Endothelial cell of umbilical vein (primary cell): ENCODE measurements around the gene UNC5C. TPM values are rescaled to one million over a fixed set of nuclear protein-coding genes. Genes with fewer than 3 reads are reported as not detected.
A peak's percentile ranks its signal among the peaks of the same experiment; 100 is the strongest.

Source experiments
- BruUV-seq: library from RNA; stranded (reverse); fragments of 400-500 nt; replicated peaks from 2 replicates; lab custom pipeline; 2021; lab: Mats Ljungman, UMichigan
- CTCF ChIA-PET: fragments of 300-600, 350-600 bp; sonication (Branson Sonifier 250); formaldehyde crosslinking; loops from one replicate; lab custom pipeline; 2021; ENCODE audit warnings: antibody characterized with exemption, inconsistent platforms; lab: Charles Lee
- POLR2A ChIA-PET: fragments of 300-600, 350-600 bp; sonication (Branson Sonifier 250); formaldehyde crosslinking; loops from one replicate; lab custom pipeline; 2021; ENCODE audit warnings: antibody characterized with exemption, inconsistent platforms; lab: Charles Lee
- DNase-seq: peaks from one replicate; pipeline ENCODE4 v3.0.0-alpha.2; 2011; ENCODE audit warnings: low read depth, low spot score
- FAIRE-seq: peaks from 2 replicates; lab custom pipeline; 2011; peaks lifted over from hg19 to GRCh38; lab: Jason Lieb, UNC
- H2AFZ ChIP-seq: 2 replicates; pipeline ENCODE4 v1.6.0; 2012; ENCODE audit warnings: low read depth, low read length, control low read depth, inconsistent platforms
- H3K27ac ChIP-seq: 2 replicates; pipeline ENCODE4 v1.5.1; 2011; ENCODE audit warnings: low read depth, mild to moderate bottlenecking, control low read depth, low read length, moderate library complexity; ENCODE audit not compliant: insufficient read depth
- H3K27me3 ChIP-seq, 2 experiments: 2 replicates each; pipeline versions ENCODE4 v1.6.0 to v1.6.1; 2011; ENCODE audit warnings: low read length in 2 of 2, mixed read lengths in 1 of 2; ENCODE audit not compliant: control insufficient read depth in 2 of 2, insufficient read depth in 2 of 2
- H3K36me3 ChIP-seq, 2 experiments: 2 replicates in 1 of 2; 3 replicates in 1 of 2; pipeline ENCODE4 v1.5.1; 2011; ENCODE audit warnings: low read length in 2 of 2, mild to moderate bottlenecking in 1 of 2, moderate library complexity in 1 of 2; ENCODE audit not compliant: control insufficient read depth in 2 of 2, insufficient read depth in 2 of 2; ENCODE audit errors: extremely low read depth in 1 of 2
- H3K4me1 ChIP-seq: 3 replicates; pipeline ENCODE4 v1.5.1; 2011; ENCODE audit warnings: mild to moderate bottlenecking, low read length; ENCODE audit not compliant: control insufficient read depth, insufficient read depth; ENCODE audit errors: extremely low read depth
- H3K4me2 ChIP-seq: 2 replicates; pipeline ENCODE4 v1.6.1; 2011; ENCODE audit warnings: low read length, control low read depth, mixed read lengths; ENCODE audit not compliant: insufficient read depth
- H3K4me3 ChIP-seq, 3 experiments: fragments of 200-600 bp in 1 of 3; sonication (generic), shearing (Covaris generic) in 1 of 3; replicated peaks in 1 of 3; 2 replicates each; pipeline ENCODE4 v1.5.1; 2011 to 2016; ENCODE audit warnings: control low read depth in 3 of 3, low read length in 3 of 3, mild to moderate bottlenecking in 2 of 3, inconsistent platforms in 1 of 3, low read depth in 1 of 3, moderate library complexity in 1 of 3; ENCODE audit not compliant: insufficient read depth in 1 of 3
- H3K79me2 ChIP-seq: 2 replicates; pipeline ENCODE4 v1.6.0; 2012; ENCODE audit warnings: low read length, inconsistent platforms; ENCODE audit not compliant: control insufficient read depth, insufficient read depth
- H3K9ac ChIP-seq: replicated peaks from 2 replicates; pipeline ENCODE3; 2011; ENCODE audit warnings: low read length, control low read depth; ENCODE audit not compliant: insufficient read depth; ENCODE audit errors: extremely low read depth
- H3K9me1 ChIP-seq: replicated peaks from 3 replicates; pipeline ENCODE4 v1.6.0; 2011; ENCODE audit warnings: mild to moderate bottlenecking, low read length; ENCODE audit not compliant: control insufficient read depth, insufficient read depth; ENCODE audit errors: extremely low read depth
- H3K9me3 ChIP-seq: replicated peaks from 2 replicates; pipeline ENCODE4 v1.5.1; 2012; ENCODE audit warnings: low read length, inconsistent platforms; ENCODE audit not compliant: control insufficient read depth, insufficient read depth
- H4K20me1 ChIP-seq: replicated peaks from 2 replicates; pipeline ENCODE3; 2011; ENCODE audit warnings: mild to moderate bottlenecking, low read length; ENCODE audit not compliant: control insufficient read depth, insufficient read depth; ENCODE audit errors: extremely low read depth
- EZH2 ChIP-seq: IDR thresholded peaks from 2 replicates; pipeline ENCODE4 v1.6.1; 2012; ENCODE audit warnings: borderline replicate concordance, low read depth, mild to moderate bottlenecking, moderate library complexity, low read length, inconsistent platforms; ENCODE audit not compliant: severe bottlenecking
- FOS ChIP-seq: IDR thresholded peaks from 2 replicates; pipeline ENCODE4 v1.6.1; 2011; ENCODE audit warnings: mild to moderate bottlenecking, low read length, moderate library complexity, borderline replicate concordance; ENCODE audit not compliant: insufficient read depth
- GATA2 ChIP-seq: IDR thresholded peaks from 2 replicates; pipeline ENCODE4 v1.7.0; 2011; ENCODE audit warnings: low read depth, mild to moderate bottlenecking, moderate library complexity, mixed read lengths, low read length; ENCODE audit not compliant: insufficient read length, insufficient read depth
- JUN ChIP-seq: IDR thresholded peaks from 2 replicates; pipeline ENCODE4 v1.6.1; 2011; ENCODE audit warnings: borderline replicate concordance, low read depth; ENCODE audit not compliant: insufficient read length, insufficient read depth
- MAX ChIP-seq: IDR thresholded peaks from 2 replicates; pipeline ENCODE4 v1.6.1; 2011; ENCODE audit not compliant: insufficient read depth, insufficient read length
- MYC ChIP-seq: IDR thresholded peaks from one replicate; pipeline ENCODE4 v1.6.1; 2011; ENCODE audit warnings: mild to moderate bottlenecking, low read depth, low read length
- POLR2A ChIP-seq: IDR thresholded peaks from 2 replicates; pipeline ENCODE4 v1.6.1; 2012; ENCODE audit warnings: low read depth, mild to moderate bottlenecking, control low read depth, low read length
- POLR2AphosphoS5 ChIP-seq: IDR thresholded peaks from 2 replicates; pipeline ENCODE4 v1.6.1; 2012; ENCODE audit warnings: low read depth, mild to moderate bottlenecking, control low read depth, low read length, moderate library complexity; ENCODE audit not compliant: insufficient read depth
- dilution Hi-C: fragments of 300-500 bp; cut with MboI; formaldehyde crosslinking; loops from one replicate; pipeline ENCODE4 v1.15.0; 2019; ENCODE audit warnings: low sequenced_read_pairs; ENCODE audit not compliant: extremely low pct_ligation_motif_present
- intact Hi-C: fragments of 100-400 bp; cut with micrococcal nuclease; formaldehyde crosslinking; loops from one replicate; pipeline ENCODE4 v1.10.0; 2022
- polyA plus RNA-seq, 4 experiments: library from polyadenylated mRNA; depleted of rRNA in 3 of 4; stranded (reverse) in 3 of 4; unstranded in 1 of 4; fragments of >200 nt; gene quantifications; 2 replicates each; pipeline versions ENCODE4 v1.2.1 to v1.2.3, GENCODE V29; 2011 to 2012; ENCODE audit warnings: missing spikeins in 1 of 4
- total RNA-seq: library from RNA; stranded (reverse); gene quantifications from 2 replicates; pipeline ENCODE4 v1.2.3, GENCODE V29; 2021
- TF ChIP-seq, protein P1 (sequence below), 2 donors: IDR thresholded peaks; 1 replicate in 1 of 2; 2 replicates in 1 of 2; pipeline ENCODE4 v1.5.1; 2011; ENCODE audit warnings: low read length in 2 of 2, mild to moderate bottlenecking in 2 of 2, moderate library complexity in 2 of 2, control low read depth in 1 of 2, inconsistent platforms in 1 of 2, low read depth in 1 of 2; ENCODE audit not compliant: insufficient read depth in 1 of 2; ENCODE audit errors: extremely low read depth in 1 of 2

Gene UNC5C
- total and polyA plus RNA-seq, 2 donors (not counting 3 experiments of a cell fraction or from before 2014, with no cell fraction given): 0.44 to 0.53 TPM

- Histone ChIP-seq H3K27me3 (peaks cover 32 to 35% of the 10 kb centered on the region in 2 experiments), H3K9me1 (no peaks in the 10 kb centered on the region), H3K4me2 (peak overlapping the region; percentile 91), H3K9me3 (no peaks in the 10 kb centered on the region), H2AFZ (peak overlapping the region; percentile 84), H3K4me3 (peak overlapping the region in 2 of 3 experiments; percentile 82 to 84), H3K79me2 (no peaks in the 10 kb centered on the region), H3K4me1 (peaks cover 20% of the 10 kb centered on the region), H3K9ac (no peak overlapping the region), H4K20me1 (no peaks in the 10 kb centered on the region), H3K36me3 (no peaks in the 10 kb centered on the region), H3K27ac (no peak overlapping the region)
- FAIRE-seq (no peak), DNase-seq (peak; percentile 22)
- BruUV-seq: no TSS peak
- ChIA-PET CTCF (interaction anchor here (0.7 to 3.7 kb wide), 7 partner anchors 9 to 402 kb away, joined by 3 to 21 read pairs (median 6); no protein-coding TSS in a partner anchor), POLR2A (no interaction called here)
- dilution Hi-C loops: no loop called here
- TF ChIP-seq GATA2 (no peak), JUN (no peak), EZH2 (no peak), POLR2A (no peak), MAX (no peak), MYC (no peak), POLR2AphosphoS5 (no peak), FOS (no peak)
- TF ChIP-seq, protein P1, sequence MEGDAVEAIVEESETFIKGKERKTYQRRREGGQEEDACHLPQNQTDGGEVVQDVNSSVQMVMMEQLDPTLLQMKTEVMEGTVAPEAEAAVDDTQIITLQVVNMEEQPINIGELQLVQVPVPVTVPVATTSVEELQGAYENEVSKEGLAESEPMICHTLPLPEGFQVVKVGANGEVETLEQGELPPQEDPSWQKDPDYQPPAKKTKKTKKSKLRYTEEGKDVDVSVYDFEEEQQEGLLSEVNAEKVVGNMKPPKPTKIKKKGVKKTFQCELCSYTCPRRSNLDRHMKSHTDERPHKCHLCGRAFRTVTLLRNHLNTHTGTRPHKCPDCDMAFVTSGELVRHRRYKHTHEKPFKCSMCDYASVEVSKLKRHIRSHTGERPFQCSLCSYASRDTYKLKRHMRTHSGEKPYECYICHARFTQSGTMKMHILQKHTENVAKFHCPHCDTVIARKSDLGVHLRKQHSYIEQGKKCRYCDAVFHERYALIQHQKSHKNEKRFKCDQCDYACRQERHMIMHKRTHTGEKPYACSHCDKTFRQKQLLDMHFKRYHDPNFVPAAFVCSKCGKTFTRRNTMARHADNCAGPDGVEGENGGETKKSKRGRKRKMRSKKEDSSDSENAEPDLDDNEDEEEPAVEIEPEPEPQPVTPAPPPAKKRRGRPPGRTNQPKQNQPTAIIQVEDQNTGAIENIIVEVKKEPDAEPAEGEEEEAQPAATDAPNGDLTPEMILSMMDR (IDR thresholded peaks at IDR 0.05; ENCODE audit: extremely low read depth in 1 of 2, insufficient read depth in 1 of 2, low read depth in 1 of 2, low read length in 2 of 2): no peak
- intact Hi-C loops: loop anchor here (10.0 kb wide), 1 partner anchor 808 kb away; no protein-coding TSS in a partner anchor
Measured at GRCh38 chr4:95546866-95547714, 1.7 kb downstream of the UNC5C start.
